Measurements from ENCODE around the gene HNRNPUL1. TPM values are rescaled to one million over a fixed set of nuclear protein-coding genes. Genes with fewer than 3 reads are reported as not detected.

The HNRNPUL1 gene
- total RNA-seq, 1 donor from 2014 or later: 116 TPM

DNA sequence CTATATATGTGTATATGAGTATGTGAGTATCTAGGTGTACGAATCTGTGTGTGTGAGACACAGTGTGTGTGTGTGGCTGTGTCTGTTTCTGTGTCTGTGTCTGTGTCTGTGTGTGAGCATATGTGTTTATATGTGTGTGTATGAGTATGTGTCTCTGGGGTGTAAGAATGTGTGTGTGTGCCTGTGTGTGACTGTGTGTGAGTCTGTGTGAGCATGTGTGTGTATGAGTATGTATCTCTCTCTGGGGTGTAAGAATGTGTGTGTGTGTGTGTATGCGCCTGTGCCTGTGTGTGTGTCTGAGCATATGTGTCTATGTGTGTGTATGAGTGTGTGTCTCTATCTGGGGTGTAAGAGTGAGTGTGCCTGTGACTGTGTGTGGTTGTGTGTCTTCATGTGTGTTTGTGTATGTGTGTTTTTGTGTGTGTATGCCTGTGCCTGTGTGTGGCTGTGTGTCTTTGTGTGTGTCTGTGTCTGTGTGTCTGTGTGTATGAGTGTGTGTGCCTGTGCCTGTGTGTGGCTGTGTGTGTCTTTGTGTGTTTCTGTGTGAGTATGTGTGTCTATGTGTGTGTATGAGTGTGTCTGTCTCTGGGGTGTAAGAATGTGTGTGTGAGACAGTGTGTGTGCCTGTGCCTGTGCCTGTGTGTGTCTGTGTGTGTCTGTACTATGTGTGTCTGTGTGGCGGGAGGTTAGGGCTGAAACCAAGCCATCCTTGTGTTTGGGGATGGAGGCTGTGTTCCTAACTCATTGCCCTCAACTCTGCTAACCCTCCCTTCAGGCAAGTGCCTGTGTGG lies 33.9 kb upstream of the HNRNPUL1 start:
- no peaks in the 10 kb centered on the region for H3K9me3 ChIP-seq
- H3K4me3 ChIP-seq: no peak overlapping the region
- no peak for TF ChIP-seq POLR2AphosphoS5 (IDR thresholded peaks at IDR 0.05; ENCODE audit: insufficient read depth in 1 of 2, low read depth in 1 of 2)
- TF ChIP-seq, protein P1, sequence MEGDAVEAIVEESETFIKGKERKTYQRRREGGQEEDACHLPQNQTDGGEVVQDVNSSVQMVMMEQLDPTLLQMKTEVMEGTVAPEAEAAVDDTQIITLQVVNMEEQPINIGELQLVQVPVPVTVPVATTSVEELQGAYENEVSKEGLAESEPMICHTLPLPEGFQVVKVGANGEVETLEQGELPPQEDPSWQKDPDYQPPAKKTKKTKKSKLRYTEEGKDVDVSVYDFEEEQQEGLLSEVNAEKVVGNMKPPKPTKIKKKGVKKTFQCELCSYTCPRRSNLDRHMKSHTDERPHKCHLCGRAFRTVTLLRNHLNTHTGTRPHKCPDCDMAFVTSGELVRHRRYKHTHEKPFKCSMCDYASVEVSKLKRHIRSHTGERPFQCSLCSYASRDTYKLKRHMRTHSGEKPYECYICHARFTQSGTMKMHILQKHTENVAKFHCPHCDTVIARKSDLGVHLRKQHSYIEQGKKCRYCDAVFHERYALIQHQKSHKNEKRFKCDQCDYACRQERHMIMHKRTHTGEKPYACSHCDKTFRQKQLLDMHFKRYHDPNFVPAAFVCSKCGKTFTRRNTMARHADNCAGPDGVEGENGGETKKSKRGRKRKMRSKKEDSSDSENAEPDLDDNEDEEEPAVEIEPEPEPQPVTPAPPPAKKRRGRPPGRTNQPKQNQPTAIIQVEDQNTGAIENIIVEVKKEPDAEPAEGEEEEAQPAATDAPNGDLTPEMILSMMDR (IDR thresholded peaks at IDR 0.05): no peak
- TF ChIP-seq POLR2A (IDR thresholded peaks at IDR 0.05): no peak
- H3K27me3 ChIP-seq: no peaks in the 10 kb centered on the region
- no peak overlapping the region for H3K27ac ChIP-seq
- peaks cover 0 to 18% of the 10 kb centered on the region in 2 donors for H3K36me3 ChIP-seq
- DNase-seq (ENCODE audit: extremely low spot score in 2 of 2): no peak
- H3K4me1 ChIP-seq: peaks cover 24% of the 10 kb centered on the region
- intact Hi-C loops (cut with DNase I): no loop called here

DNA sequence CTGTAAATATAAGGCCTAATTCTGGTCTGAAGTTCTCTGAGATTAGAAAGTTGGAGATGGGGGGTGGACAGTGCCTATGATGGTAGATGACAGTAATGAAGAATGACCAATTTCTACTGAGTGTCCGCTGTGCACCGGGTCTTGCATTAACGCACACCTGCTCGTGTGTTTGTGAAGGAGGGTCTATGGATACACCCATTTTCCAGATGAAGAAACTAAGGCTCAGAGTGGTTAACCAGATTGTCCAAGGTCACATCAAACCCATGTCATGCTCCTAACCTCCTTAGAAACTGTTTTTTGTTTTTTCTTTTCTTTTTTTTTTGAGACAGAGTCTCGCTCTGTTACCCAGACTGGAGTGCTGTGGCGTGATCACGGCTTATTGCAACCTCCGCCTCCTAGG lies 31.5 kb upstream of the HNRNPUL1 start:
- Histone ChIP-seq H3K27ac (no peak overlapping the region), H3K27me3 (no peaks in the 10 kb centered on the region), H3K4me3 (no peak overlapping the region), H3K36me3 (peaks cover 0 to 26% of the 10 kb centered on the region in 2 donors), H3K4me1 (no peaks in the 10 kb centered on the region), H3K9me3 (no peaks in the 10 kb centered on the region)
- TF ChIP-seq POLR2AphosphoS5 (IDR thresholded peaks at IDR 0.05; ENCODE audit: insufficient read depth in 1 of 2, low read depth in 1 of 2) (no peak), POLR2A (IDR thresholded peaks at IDR 0.05) (no peak)
- TF ChIP-seq, protein P1 (IDR thresholded peaks at IDR 0.05): no peak
- intact Hi-C loops (cut with DNase I): no loop called here
- DNase-seq (ENCODE audit: extremely low spot score in 2 of 2): no peak

DNA sequence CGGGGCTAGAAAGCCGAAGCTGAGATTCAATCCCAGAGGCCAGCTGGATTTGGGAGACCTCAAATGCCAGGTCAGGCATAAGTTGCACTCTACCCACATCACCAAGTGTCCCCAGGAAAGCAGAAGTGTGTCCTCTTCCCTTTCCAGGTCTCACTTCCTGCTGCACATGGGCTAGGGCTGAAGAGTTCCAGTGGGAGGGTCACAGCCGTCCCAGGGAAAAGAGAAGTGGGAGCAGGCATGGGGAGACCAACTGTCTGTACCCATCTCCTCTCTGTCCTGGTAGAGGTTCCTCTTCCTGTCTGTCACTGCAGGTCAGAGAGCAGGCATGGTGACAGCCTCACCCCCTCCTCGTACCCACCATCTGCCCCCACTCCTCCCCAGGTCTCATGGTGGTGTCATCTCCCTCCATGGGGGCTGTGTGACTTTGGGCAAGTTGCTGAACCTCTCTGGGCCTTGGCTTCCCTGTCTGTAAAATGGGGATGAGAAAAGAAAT lies 30.4 kb upstream of the HNRNPUL1 start:
- no peaks in the 10 kb centered on the region for H3K9me3 ChIP-seq
- H3K27me3 ChIP-seq: no peaks in the 10 kb centered on the region
- TF ChIP-seq POLR2A (IDR thresholded peaks at IDR 0.05) (no peak), POLR2AphosphoS5 (IDR thresholded peaks at IDR 0.05; ENCODE audit: insufficient read depth in 1 of 2, low read depth in 1 of 2) (no peak)
- TF ChIP-seq, protein P1 (IDR thresholded peaks at IDR 0.05): no peak
- no peak overlapping the region for H3K27ac ChIP-seq
- H3K4me1 ChIP-seq: no peaks in the 10 kb centered on the region
- no peak overlapping the region for H3K4me3 ChIP-seq
- H3K36me3 ChIP-seq: peaks cover 0 to 35% of the 10 kb centered on the region in 2 donors
- intact Hi-C loops (cut with DNase I): no loop called here
- no peak for DNase-seq (ENCODE audit: extremely low spot score in 2 of 2)

DNA sequence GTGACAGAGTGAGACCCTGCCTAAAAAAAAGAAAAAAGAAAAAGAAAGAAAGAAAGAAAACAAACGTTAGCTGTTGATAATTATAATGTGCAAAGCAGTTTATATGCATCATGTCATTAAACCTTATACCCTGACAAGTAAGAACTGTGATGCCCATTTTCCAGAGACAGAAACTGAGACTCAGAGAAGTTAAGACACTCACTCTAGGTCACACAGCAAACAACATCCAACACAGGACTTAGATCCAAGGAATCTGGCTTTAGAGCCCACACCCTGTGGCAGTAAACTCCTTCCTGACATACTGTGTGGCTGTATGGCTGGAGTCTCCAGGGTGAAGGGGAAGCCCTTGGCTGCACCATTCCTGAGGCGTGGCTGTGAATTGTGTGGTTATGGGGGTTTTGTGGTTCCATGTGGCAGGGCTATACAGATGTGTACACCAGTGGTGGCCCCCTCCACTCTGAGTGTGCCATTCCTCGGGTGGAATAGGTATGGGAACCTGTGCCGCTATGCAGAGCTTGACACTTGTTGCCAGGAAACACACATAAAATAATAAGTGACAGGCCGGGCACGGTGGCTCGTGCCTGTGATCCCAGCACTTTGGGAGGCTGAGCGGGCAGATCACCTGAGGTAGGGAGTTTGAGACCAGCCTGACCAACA lies 29.5 kb upstream of the HNRNPUL1 start:
- peaks cover 0 to 43% of the 10 kb centered on the region in 2 donors for H3K36me3 ChIP-seq
- TF ChIP-seq, protein P1 (IDR thresholded peaks at IDR 0.05): no peak
- TF ChIP-seq POLR2A (IDR thresholded peaks at IDR 0.05) (no peak), POLR2AphosphoS5 (IDR thresholded peaks at IDR 0.05; ENCODE audit: insufficient read depth in 1 of 2, low read depth in 1 of 2) (no peak)
- H3K27ac ChIP-seq: no peak overlapping the region
- no peak overlapping the region for H3K4me3 ChIP-seq
- intact Hi-C loops (cut with DNase I): no loop called here
- H3K27me3 ChIP-seq: no peaks in the 10 kb centered on the region
- H3K4me1 ChIP-seq: no peaks in the 10 kb centered on the region
- no peaks in the 10 kb centered on the region for H3K9me3 ChIP-seq
- DNase-seq (ENCODE audit: extremely low spot score in 2 of 2): no peak

Data from vagina (tissue), 2 donors.